PFSK-1 (cell line): ENCODE measurements around the gene ADAMTS3.

Source experiments
- FOXP2 ChIP-seq: optimal IDR thresholded peaks from 2 replicates; pipeline ENCODE3; 2011; ENCODE audit warnings: borderline replicate concordance, control low read depth, inconsistent platforms; ENCODE audit not compliant: insufficient read depth; ENCODE audit errors: extremely low read length, extremely low read depth
- POLR2AphosphoS5 ChIP-seq: IDR thresholded peaks from 2 replicates; pipeline ENCODE4 v1.6.1; 2012; ENCODE audit warnings: low read depth, mild to moderate bottlenecking, control low read depth, low read length, moderate library complexity
- REST ChIP-seq, 2 experiments: IDR thresholded peaks; 2 replicates each; pipeline versions ENCODE4 v1.6.1 to v1.8.0; 2011 to 2012; ENCODE audit warnings: low read depth in 2 of 2, low read length in 2 of 2, control low read depth in 1 of 2, inconsistent platforms in 1 of 2, mild to moderate bottlenecking in 1 of 2, moderate library complexity in 1 of 2; ENCODE audit not compliant: insufficient read depth in 1 of 2
- SIN3A ChIP-seq: IDR thresholded peaks from 2 replicates; pipeline ENCODE4 v1.6.1; 2012; ENCODE audit warnings: mild to moderate bottlenecking, low read length, moderate library complexity, borderline replicate concordance; ENCODE audit not compliant: insufficient read depth
- TAF1 ChIP-seq: IDR thresholded peaks from 2 replicates; pipeline ENCODE4 v1.6.1; 2012; ENCODE audit warnings: low read length, control low read depth, borderline replicate concordance; ENCODE audit not compliant: insufficient read depth

ADAMTS3 gene

GRCh38 chr4:72286910-72287309 is 282.1 kb downstream of the ADAMTS3 start:
- TF ChIP-seq TAF1: no peak
- no peak for TF ChIP-seq REST (IDR thresholded peaks at IDR 0.05; ENCODE audit: insufficient read depth in 1 of 2, low read depth in 2 of 2, low read length in 2 of 2)

GRCh38 chr4:72286185-72286584 is 282.8 kb downstream of the ADAMTS3 start:
- TF ChIP-seq FOXP2 (no peak), SIN3A (no peak), REST (IDR thresholded peaks at IDR 0.05; ENCODE audit: insufficient read depth in 1 of 2, low read depth in 2 of 2, low read length in 2 of 2) (no peak), POLR2AphosphoS5 (no peak), TAF1 (no peak)

GRCh38 chr4:72283357-72283756 is 285.7 kb downstream of the ADAMTS3 start:
- TF ChIP-seq SIN3A: no peak
- no peak for TF ChIP-seq FOXP2
- no peak for TF ChIP-seq TAF1
- TF ChIP-seq REST (IDR thresholded peaks at IDR 0.05; ENCODE audit: insufficient read depth in 1 of 2, low read depth in 2 of 2, low read length in 2 of 2): no peak
- TF ChIP-seq POLR2AphosphoS5: no peak

GRCh38 chr4:72280252-72280651 is 288.8 kb downstream of the ADAMTS3 start:
- TF ChIP-seq POLR2AphosphoS5 (no peak), FOXP2 (no peak), TAF1 (no peak), SIN3A (no peak), REST (IDR thresholded peaks at IDR 0.05; ENCODE audit: insufficient read depth in 1 of 2, low read depth in 2 of 2, low read length in 2 of 2) (no peak)

GRCh38 chr4:72275381-72275780 is 293.6 kb downstream of the ADAMTS3 start:
- TF ChIP-seq SIN3A: no peak
- no peak for TF ChIP-seq REST (IDR thresholded peaks at IDR 0.05; ENCODE audit: insufficient read depth in 1 of 2, low read depth in 2 of 2, low read length in 2 of 2)
- TF ChIP-seq POLR2AphosphoS5: no peak
- TF ChIP-seq FOXP2: no peak
- no peak for TF ChIP-seq TAF1
